RCC 7860 (cell line): ENCODE data around the gene RALY.
A peak's percentile ranks its signal among the peaks of the same experiment; 100 is the strongest.

Experiments used
- DNase-seq: peaks from one replicate; pipeline ENCODE4 v3.0.0-alpha.2; 2015; ENCODE audit warnings: low spot score
- FAIRE-seq: peaks from 2 replicates; lab custom pipeline; 2012; peaks lifted over from hg19 to GRCh38; lab: Jason Lieb, UNC

Gene RALY

GRCh38 chr20:33993576-33994221 lies at the start of gene RALY:
Gene RALY, plus strand, starts transcription at chr20:33993911. Its CDS starts 78,164 bp downstream, at chr20:34072075.
- FAIRE-seq: no peak

GRCh38 chr20:33944914-33945313 lies 48.8 kb upstream of the RALY start:
- DNase-seq: no peak
- FAIRE-seq: no peak

More at GRCh38 chr20:33993576-33994221, at the start of gene RALY:
- DNase-seq: peak; percentile 94

- DNase-seq (peak; percentile 12), FAIRE-seq (no peak)
Observed at GRCh38 chr20:33945391-33946081, 48.2 kb upstream of the RALY start.

- peak; percentile 47 for DNase-seq
- FAIRE-seq: no peak
Observed at GRCh38 chr20:33947709-33948295, 45.9 kb upstream of the RALY start.

DNA sequence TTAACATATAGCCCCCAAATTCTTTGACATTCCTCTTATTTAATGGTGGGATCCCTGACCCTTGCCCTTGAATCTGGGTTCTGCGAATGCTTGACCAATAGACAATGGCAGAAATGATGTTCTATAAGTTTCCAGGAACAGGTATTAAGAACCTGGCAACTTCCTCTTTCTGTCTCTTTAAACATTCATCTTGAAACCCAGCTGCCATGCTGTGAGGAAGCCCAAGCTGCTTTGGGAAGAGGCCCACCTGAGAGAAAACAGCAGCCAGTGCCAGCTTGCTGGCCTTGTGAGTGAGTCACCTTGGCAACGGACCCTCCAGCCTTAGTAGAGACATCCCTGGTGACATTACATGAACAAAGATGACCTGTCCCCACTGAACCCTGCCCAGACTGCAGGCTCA lies 45.2 kb upstream of the RALY start:
- no peak for DNase-seq
- no peak for FAIRE-seq

- FAIRE-seq (no peak), DNase-seq (no peak)
Observed at GRCh38 chr20:33951171-33951570, 42.5 kb upstream of the RALY start.

DNA sequence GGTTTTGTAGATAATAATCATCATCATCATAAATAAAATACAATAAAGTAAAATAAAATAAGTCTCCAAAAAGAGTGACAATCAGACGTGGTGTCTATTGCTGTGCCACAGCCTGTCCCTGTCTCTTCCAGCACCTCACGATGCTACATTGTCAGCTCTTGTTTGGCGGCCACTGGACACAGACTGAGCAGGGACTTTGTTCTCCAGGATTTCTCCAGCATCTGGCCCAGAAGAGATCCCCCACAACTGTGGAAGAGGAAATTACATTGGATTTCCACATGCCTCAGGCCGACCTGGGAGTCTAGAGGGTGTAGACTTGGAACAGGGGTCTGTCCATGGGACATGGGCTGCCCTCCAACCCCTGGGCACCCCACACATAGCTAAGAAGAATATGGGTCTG lies 39.2 kb upstream of the RALY start:
- no peak for FAIRE-seq
- DNase-seq: no peak

DNA sequence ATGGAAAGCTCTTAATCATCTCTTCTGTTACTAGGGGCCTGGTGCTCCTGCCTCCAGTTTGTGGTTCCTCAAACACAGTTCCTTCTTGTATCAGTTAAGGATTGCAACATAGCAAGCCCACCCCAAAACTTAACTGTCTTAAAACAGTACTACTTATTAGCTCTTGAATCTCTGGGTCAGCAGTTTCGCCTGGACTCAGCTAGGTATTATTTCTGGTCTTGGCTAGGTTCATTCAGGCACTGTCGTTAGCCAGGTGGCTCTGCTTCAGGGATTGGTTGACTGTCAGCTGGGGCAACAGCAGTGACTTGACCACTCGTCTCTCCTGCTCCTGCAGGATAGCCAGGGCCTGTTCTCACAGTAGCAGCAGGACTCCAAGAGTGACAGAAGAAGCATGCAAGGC lies 30.0 kb upstream of the RALY start:
- no peak for FAIRE-seq
- DNase-seq: no peak

- FAIRE-seq (no peak), DNase-seq (no peak)
Observed at GRCh38 chr20:33964441-33964840, 29.3 kb upstream of the RALY start.

DNA sequence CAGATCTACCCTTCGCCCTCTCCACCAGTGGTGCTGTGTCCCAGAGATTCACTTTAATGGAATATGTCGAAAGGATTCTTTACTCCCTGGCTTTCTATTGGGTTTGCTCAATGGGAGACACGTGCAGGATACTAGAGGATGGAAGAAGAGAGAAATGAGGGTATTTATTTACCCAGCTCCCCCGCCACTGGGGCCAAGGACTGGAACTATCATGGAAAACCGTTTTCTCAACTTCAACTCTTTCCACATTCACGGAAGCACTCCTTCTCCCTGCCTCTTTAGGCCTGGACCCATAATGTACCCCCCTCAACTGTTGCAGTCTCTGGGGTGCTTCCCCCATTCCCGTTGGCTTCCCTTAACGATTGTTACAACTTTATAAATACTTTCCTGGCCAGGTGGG lies 26.6 kb upstream of the RALY start:
- FAIRE-seq (no peak), DNase-seq (no peak)

- no peak for FAIRE-seq
- no peak for DNase-seq
Observed at GRCh38 chr20:33969563-33969962, 24.1 kb upstream of the RALY start.

- FAIRE-seq: no peak
- DNase-seq: no peak
Observed at GRCh38 chr20:33970229-33970628, 23.5 kb upstream of the RALY start.

DNA sequence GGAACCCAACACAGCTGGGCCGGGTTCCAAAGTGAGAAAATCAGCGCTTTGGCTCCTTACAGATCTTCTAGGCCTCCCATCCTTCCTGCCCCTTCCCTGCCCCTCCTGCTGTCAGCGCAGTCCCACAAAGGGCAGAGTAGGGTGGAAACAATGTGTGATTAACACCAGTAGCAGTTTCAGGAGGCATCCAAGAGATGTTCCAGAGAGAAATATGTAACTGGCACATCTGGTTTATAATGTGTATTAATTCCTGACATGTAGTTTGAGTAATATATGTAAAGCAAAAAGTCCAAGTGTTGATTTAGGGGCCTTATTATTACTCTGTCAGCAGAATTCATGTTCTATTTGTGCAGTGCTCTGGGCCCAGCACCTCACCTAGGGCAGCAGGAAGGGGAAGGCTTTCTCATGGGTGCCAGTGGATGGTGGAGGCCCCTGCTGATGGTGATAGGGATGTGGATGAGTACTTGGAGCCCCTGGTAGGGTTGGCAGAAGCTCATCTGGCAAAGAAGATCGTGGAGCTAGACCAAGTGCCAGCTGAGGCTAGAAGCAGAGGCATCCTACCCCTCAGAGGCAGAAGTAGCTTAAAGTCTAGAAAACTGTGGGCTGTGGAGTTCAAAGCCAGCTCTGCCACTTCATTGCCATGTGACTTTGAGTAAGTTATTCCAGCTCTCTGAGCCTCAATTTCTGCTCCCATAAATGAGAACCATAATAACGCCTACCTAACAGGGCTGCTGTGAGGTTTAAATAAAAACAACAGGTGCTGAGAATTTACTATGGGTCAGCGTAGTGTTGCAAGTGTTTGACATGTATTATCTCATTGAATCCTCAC lies 22.4 kb upstream of the RALY start:
- FAIRE-seq (no peak), DNase-seq (no peak)

DNA sequence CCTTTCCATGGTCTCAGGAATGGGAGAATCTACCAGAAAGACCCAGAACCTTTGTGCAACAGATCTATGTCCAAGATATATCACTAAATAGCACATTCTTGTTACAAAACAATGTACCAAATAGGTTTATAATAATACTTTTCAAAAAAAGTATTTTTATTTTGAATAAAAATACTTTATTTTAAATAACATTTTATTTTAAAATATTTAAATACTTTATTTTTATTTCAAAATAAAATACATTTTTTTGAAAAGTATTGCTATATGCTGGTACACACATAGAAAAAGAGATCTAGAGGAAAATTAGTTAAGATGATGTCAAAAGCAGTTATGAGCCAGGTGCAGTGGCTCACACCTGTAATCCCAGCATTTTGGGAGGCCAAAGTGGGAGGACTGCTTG lies 16.8 kb upstream of the RALY start:
- FAIRE-seq: peak; percentile 61
- no peak for DNase-seq

DNA sequence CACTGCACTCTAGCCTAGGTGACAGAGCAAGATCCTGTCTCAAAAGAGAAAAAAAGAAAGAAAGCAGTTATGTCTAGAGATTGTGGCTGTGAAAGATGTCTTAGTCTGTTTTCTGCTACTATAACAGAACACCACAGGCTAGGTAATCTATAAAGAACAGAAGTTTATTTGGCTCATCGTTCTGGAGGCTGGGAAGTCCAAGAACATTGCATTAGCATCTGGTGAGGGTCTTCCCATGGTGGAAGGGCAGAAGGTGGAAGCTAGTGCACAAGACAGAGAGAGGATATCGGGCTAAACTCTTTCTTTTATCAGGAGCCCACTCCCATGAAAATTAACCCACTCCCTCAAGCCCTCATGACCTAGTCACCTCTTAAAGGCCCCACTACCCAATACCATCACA lies 16.2 kb upstream of the RALY start:
- no peak for FAIRE-seq
- no peak for DNase-seq

DNA sequence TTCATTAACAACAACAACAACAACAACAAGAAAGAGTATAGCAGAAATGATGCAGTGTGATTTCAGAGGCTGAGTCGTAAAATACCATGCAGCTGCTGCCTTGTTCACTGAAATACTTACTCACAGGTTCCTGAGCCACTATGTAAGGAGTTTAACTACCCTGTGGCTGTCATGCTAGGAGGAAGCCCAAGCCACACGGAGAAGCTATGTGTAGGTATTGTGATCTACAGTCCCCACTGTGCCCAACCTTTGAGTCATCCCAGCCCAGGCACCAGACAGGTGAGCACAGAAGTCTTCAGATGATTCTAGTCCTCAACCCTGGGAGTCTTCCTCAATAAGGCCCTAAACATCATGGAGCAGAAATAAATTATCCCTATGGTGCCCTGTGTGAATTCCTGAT lies 14.6 kb upstream of the RALY start:
- no peak for FAIRE-seq

GRCh38 chr20:33981347-33981746 lies 12.4 kb upstream of the RALY start:
- DNase-seq (no peak), FAIRE-seq (no peak)

More for the DNA sequence above, 14.6 kb upstream of the RALY start:
- no peak for DNase-seq

GRCh38 chr20:33981964-33982363 lies 11.7 kb upstream of the RALY start:
- DNase-seq (no peak), FAIRE-seq (no peak)

DNA sequence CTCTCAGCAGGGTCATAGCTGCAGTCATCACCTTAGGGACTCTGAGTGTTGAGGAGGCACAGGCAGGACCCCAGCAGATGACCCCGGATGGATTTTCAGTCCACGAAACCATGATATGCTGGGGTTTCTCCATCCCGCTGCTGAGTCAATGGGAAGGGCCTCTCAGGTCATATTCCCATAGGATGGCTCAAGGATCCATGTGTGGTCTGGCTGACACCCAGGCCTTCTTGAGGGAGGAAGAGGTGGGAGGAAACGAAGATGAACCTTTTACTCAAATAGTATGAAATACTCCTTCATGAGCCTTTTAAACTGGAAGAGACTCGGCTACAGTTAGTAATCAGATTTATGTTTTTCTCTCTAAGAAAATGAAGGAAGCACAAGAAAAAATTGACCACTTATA lies 10.3 kb upstream of the RALY start:
- DNase-seq: no peak
- no peak for FAIRE-seq

- FAIRE-seq: no peak
- no peak for DNase-seq
Observed at GRCh38 chr20:33984182-33984719, 9.5 kb upstream of the RALY start.

- DNase-seq (no peak), FAIRE-seq (no peak)
Observed at GRCh38 chr20:33985280-33985679, 8.4 kb upstream of the RALY start.
